HepG2 (cell line): ENCODE data around the gene GRK5. TPM values are rescaled to one million over a fixed set of nuclear protein-coding genes. Genes with fewer than 3 reads are reported as not detected.
A peak's percentile ranks its signal among the peaks of the same experiment; 100 is the strongest.

Experiments
- GABPA ChIP-seq, 2 experiments: IDR thresholded peaks; 2 replicates each; pipeline ENCODE4 v1.6.1; 2011 to 2016; ENCODE audit warnings: low read depth in 2 of 2, low read length in 1 of 2, missing biosample characterization in 1 of 2, missing genetic modification characterization in 1 of 2
- HMG20B ChIP-seq: conservative IDR thresholded peaks from 2 replicates; pipeline ENCODE4 v1.6.1; 2016; ENCODE audit warnings: missing genetic modification reagents, missing compliant biosample characterization
- HNF1A ChIP-seq, 2 experiments: sonication (generic) in 1 of 2; formaldehyde crosslinking in 1 of 2; IDR thresholded peaks; 2 replicates each; pipeline versions ENCODE4 v1.4.0 to v1.6.1; 2016 to 2020; ENCODE audit warnings: borderline replicate concordance in 1 of 2, low read depth in 1 of 2, mild to moderate bottlenecking in 1 of 2, missing genetic modification reagents in 1 of 2
- IRF1 ChIP-seq: sonication (generic); formaldehyde crosslinking; IDR thresholded peaks from 2 replicates; pipeline ENCODE4 v1.4.0; 2020; ENCODE audit warnings: low read depth, mild to moderate bottlenecking, missing genetic modification reagents
- ISL2 ChIP-seq: sonication (generic); formaldehyde crosslinking; IDR thresholded peaks from 2 replicates; pipeline ENCODE4 v1.5.0; 2020; ENCODE audit warnings: missing genetic modification reagents
- MEF2D ChIP-seq: sonication (generic); formaldehyde crosslinking; IDR thresholded peaks from 2 replicates; pipeline ENCODE4 v1.5.1; 2020; ENCODE audit warnings: mild to moderate bottlenecking, missing genetic modification reagents
- MXD4 ChIP-seq: IDR thresholded peaks from 2 replicates; pipeline ENCODE4 v1.6.1; 2016; ENCODE audit warnings: mild to moderate bottlenecking, missing biosample characterization, missing genetic modification reagents
- PAWR ChIP-seq: sonication (generic); formaldehyde crosslinking; IDR thresholded peaks from 2 replicates; pipeline ENCODE4 v1.4.0; 2020; ENCODE audit warnings: missing genetic modification reagents, mild to moderate bottlenecking, borderline replicate concordance
- SMAD9 ChIP-seq: sonication (generic); formaldehyde crosslinking; IDR thresholded peaks from 2 replicates; pipeline ENCODE4 v1.5.1; 2020; ENCODE audit warnings: mild to moderate bottlenecking, missing genetic modification reagents
- SYNCRIP ChIP-seq: fragments of 200-400 bp; formaldehyde crosslinking; IDR thresholded peaks from 2 replicates; pipeline ENCODE4 v1.6.1; 2018; ENCODE audit warnings: mild to moderate bottlenecking, low read depth, low read length; ENCODE audit not compliant: insufficient read depth
- THYN1 ChIP-seq: sonication (generic); formaldehyde crosslinking; IDR thresholded peaks from 2 replicates; pipeline ENCODE4 v1.8.1; 2023; ENCODE audit warnings: low read depth, mild to moderate bottlenecking, moderate library complexity, missing genetic modification reagents, borderline replicate concordance
- ZBTB1 ChIP-seq: sonication (generic); formaldehyde crosslinking; IDR thresholded peaks from 2 replicates; pipeline ENCODE4 v1.4.0; 2020; ENCODE audit warnings: missing genetic modification reagents, borderline replicate concordance
- ZNF143 ChIP-seq: sonication (generic); formaldehyde crosslinking; IDR thresholded peaks from 2 replicates; pipeline ENCODE4 v1.4.0; 2020; ENCODE audit warnings: missing genetic modification reagents
- ZNF235 ChIP-seq: sonication (generic); formaldehyde crosslinking; IDR thresholded peaks from 2 replicates; pipeline ENCODE4 v1.8.1; 2023; ENCODE audit warnings: mild to moderate bottlenecking, missing genetic modification reagents, borderline replicate concordance
- ZNF441 ChIP-seq: sonication (generic); formaldehyde crosslinking; IDR thresholded peaks from 2 replicates; pipeline ENCODE4 v1.7.0; 2021; ENCODE audit warnings: missing genetic modification reagents, borderline replicate concordance
- ZNF691 ChIP-seq: sonication (generic); formaldehyde crosslinking; IDR thresholded peaks from 2 replicates; pipeline ENCODE4 v1.4.0; 2020; ENCODE audit warnings: missing genetic modification reagents, low read depth, mild to moderate bottlenecking, borderline replicate concordance
- ZNF709 ChIP-seq: sonication (generic); formaldehyde crosslinking; IDR thresholded peaks from 2 replicates; pipeline ENCODE4 v1.5.0; 2020; ENCODE audit warnings: mild to moderate bottlenecking, missing genetic modification reagents
- polyA plus RNA-seq, 8 experiments: library from polyadenylated mRNA; depleted of rRNA in 3 of 8; stranded (reverse) in 7 of 8; unstranded in 1 of 8; fragments of >200 nt; fragmentation: Illumina TruSeq in 4 of 8; extraction: Trizol in 4 of 8; gene quantifications; 2 replicates each; pipeline versions ENCODE4 v1.2.1 to v1.2.3, GENCODE V29; 2011 to 2016; ENCODE audit warnings: low read depth in 4 of 8, missing spikeins in 1 of 8, mixed read lengths in 1 of 8; ENCODE audit not compliant: insufficient read depth in 1 of 8
- total RNA-seq, 5 experiments: library from RNA; depleted of rRNA; stranded (reverse); fragments of >200 nt; fragmentation: Illumina TruSeq; extraction: Trizol; gene quantifications; 2 replicates each; pipeline ENCODE4 v1.2.3, GENCODE V29; 2016; ENCODE audit warnings: low read depth in 1 of 5

GRK5 gene
- total and polyA plus RNA-seq, 2 of the 13 experiments (the other 11 are each of a cell fraction or from before 2014, with no cell fraction given) = 10.4 to 12.6 TPM

GRCh38 chr10:119205894-119206602, 1.3 kb upstream of the GRK5 start (continued):
- no peak for TF ChIP-seq PAWR (CRISPR knock-in tag)
- TF ChIP-seq ZBTB1 = no peak
- no peak for TF ChIP-seq IRF1 (CRISPR knock-in tag)
- no peak for TF ChIP-seq THYN1 (CRISPR knock-in tag)
- TF ChIP-seq GABPA (IDR thresholded peaks at IDR 0.05; ENCODE audit: low read depth, low read length) = peak; percentile 72
- peak; percentile 90 for TF ChIP-seq GABPA (CRISPR knock-in tag; IDR thresholded peaks at IDR 0.05; ENCODE audit: low read depth)
- no peak for TF ChIP-seq SMAD9 (CRISPR knock-in tag)
- no peak for TF ChIP-seq ZNF709 (CRISPR knock-in tag)
- 0 out of 2 replicates have a peak, but pooled peaks have one; percentile 34 for TF ChIP-seq MEF2D (CRISPR knock-in tag)
- TF ChIP-seq ZNF143 = peak; percentile 38; the same call in 1 of the 2 replicates
- TF ChIP-seq ZNF691 (CRISPR knock-in tag) = no peak
- TF ChIP-seq HMG20B (CRISPR knock-in tag) = no peak; the same call in 1 of the 2 replicates
- no peak for TF ChIP-seq SYNCRIP
- peak; percentile 68 for TF ChIP-seq HNF1A (IDR thresholded peaks at IDR 0.05; ENCODE audit: low read depth)
- peak; percentile 50; the same call in 1 of the 2 replicates for TF ChIP-seq HNF1A (CRISPR knock-in tag; IDR thresholded peaks at IDR 0.05; ENCODE audit: borderline replicate concordance)
- no peak for TF ChIP-seq ZNF235 (CRISPR knock-in tag)
- TF ChIP-seq ISL2 (CRISPR knock-in tag) = no peak
- no peak for TF ChIP-seq MXD4
- 0 out of 2 replicates have a peak, but pooled peaks have one; percentile 16 for TF ChIP-seq ZNF441 (CRISPR knock-in tag)
